Suprapubic skin (tissue), 4 donors: ENCODE results near the gene UNCX. TPM values are rescaled to one million over a fixed set of nuclear protein-coding genes. Genes with fewer than 3 reads are reported as not detected.

ENCODE experiments used
- DNase-seq, 2 donors: peaks; one replicate each; pipeline ENCODE4 v3.0.0-alpha.2; 2019; ENCODE audit warnings: low spot score in 2 of 2
- H3K27ac ChIP-seq: fragments of 200-600 bp; sonication (generic); one replicate; pipeline ENCODE4 v1.5.1; 2019
- H3K27me3 ChIP-seq: fragments of 200-600 bp; sonication (generic); one replicate; pipeline ENCODE4 v1.5.1; 2019
- H3K36me3 ChIP-seq: fragments of 200-600 bp; sonication (generic); one replicate; pipeline ENCODE4 v1.5.1; 2019
- H3K4me1 ChIP-seq: fragments of 200-600 bp; sonication (generic); one replicate; pipeline ENCODE4 v1.5.1; 2019
- H3K4me3 ChIP-seq: fragments of 200-600 bp; sonication (generic); one replicate; pipeline ENCODE4 v1.5.1; 2019; ENCODE audit warnings: mild to moderate bottlenecking
- H3K9me3 ChIP-seq: fragments of 200-600 bp; sonication (generic); one replicate; pipeline ENCODE4 v1.5.1; 2019
- CTCF ChIP-seq, 2 donors: fragments of 200-600 bp in 1 of 2; fragments of 450-650 bp in 1 of 2; sonication (generic) in 1 of 2; IDR thresholded peaks; one replicate each; pipeline ENCODE4 v1.5.1; 2016 to 2019; ENCODE audit warnings: antibody characterized with exemption in 2 of 2, mild to moderate bottlenecking in 1 of 2, moderate library complexity in 1 of 2
- EP300 ChIP-seq: sonication (generic); formaldehyde crosslinking; IDR thresholded peaks from one replicate; pipeline ENCODE4 v1.6.1; 2017; ENCODE audit warnings: antibody characterized with exemption
- POLR2A ChIP-seq, 2 donors: fragments of 450-650 bp; IDR thresholded peaks; one replicate each; pipeline ENCODE4 v1.6.1; 2017; ENCODE audit warnings: antibody characterized with exemption in 2 of 2, mild to moderate bottlenecking in 2 of 2, moderate library complexity in 2 of 2
- POLR2AphosphoS5 ChIP-seq, 3 donors: sonication (generic); formaldehyde crosslinking; IDR thresholded peaks; one replicate each; pipeline ENCODE4 v1.6.1; 2017; ENCODE audit warnings: antibody characterized with exemption in 3 of 3
- WGBS: methylation state at CpG from one replicate; pipeline ENCODE4 v1.1.5; 2018; 5-methylcytosine and 5-hydroxymethylcytosine counted together
- total RNA-seq, 4 donors: library from RNA; depleted of rRNA; stranded (reverse); fragments of >200 nt; gene quantifications; one replicate each; pipeline ENCODE4 v1.1.0, GENCODE V29; 2016

The UNCX gene
- total RNA-seq, 4 donors from 2014 or later: not detected

DNA sequence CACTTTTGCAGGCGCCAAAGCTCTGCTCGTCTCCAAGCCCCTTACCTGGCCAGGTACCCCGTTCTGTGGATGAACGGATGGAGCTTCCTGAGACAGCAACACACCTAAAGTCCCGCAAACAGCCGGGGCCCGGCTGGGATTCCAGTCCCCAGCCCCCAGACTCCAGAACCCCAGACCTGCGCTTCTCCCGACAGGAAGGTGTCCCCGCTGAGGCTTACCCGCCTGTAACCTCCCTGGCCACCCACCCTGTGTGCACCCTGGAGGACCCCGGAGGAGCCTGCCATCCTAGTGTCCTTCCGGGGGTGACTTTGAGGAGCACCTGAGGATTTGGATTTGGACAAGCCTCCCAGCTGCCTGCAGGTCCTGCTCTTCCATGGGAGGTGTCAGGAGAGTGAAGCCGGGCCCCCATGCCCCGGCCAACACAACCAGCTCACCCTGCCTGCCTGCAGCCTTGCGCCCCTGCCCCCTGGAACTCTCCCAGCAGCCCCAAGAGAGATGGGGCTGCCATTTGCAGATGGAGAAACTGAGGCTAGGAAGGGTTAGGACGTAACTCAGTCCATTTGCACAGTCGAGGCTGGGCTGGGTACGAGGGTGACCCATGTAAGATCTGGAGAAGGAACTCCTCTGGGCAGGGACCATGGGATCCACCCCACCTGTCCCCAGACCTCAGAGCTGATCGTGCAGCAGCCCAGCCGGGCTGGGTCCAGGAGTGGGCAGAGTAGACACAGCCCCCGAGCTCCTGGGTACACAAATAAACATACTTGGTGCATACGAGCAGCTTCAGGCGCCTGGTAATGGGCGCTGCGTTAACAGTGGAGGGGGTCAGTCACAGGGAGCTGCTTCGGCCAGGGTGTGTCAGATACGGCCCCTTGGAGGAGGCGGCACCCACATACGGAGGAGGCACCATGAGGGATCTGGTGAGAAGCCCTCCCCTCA is 31.9 kb downstream of the UNCX start:
- WGBS: 77% methylated on average over 18 of the region's 30 CpGs
- Histone ChIP-seq H3K9me3 (no peaks in the 10 kb centered on the region), H3K4me3 (no peak overlapping the region), H3K36me3 (no peaks in the 10 kb centered on the region), H3K27me3 (peaks cover 97% of the 10 kb centered on the region), H3K27ac (no peak overlapping the region), H3K4me1 (no peaks in the 10 kb centered on the region)
- TF ChIP-seq POLR2A (IDR thresholded peaks at IDR 0.05): no peak
- no peak for TF ChIP-seq POLR2AphosphoS5 (IDR thresholded peaks at IDR 0.05)
- no peak for TF ChIP-seq EP300
- no peak for TF ChIP-seq CTCF (IDR thresholded peaks at IDR 0.05)
- DNase-seq: no peak

- 76% methylated on average over 19 of the region's 31 CpGs for WGBS
- no peak for DNase-seq
- Histone ChIP-seq H3K9me3 (no peaks in the 10 kb centered on the region), H3K4me1 (no peaks in the 10 kb centered on the region), H3K27ac (no peak overlapping the region), H3K36me3 (no peaks in the 10 kb centered on the region), H3K27me3 (peaks cover 93% of the 10 kb centered on the region), H3K4me3 (no peak overlapping the region)
- TF ChIP-seq POLR2AphosphoS5 (IDR thresholded peaks at IDR 0.05) (no peak), CTCF (IDR thresholded peaks at IDR 0.05) (no peak), EP300 (no peak), POLR2A (IDR thresholded peaks at IDR 0.05) (no peak)
These were observed 34.6 kb downstream of the UNCX start for GRCh38 chr7:1267016-1267900.

DNA sequence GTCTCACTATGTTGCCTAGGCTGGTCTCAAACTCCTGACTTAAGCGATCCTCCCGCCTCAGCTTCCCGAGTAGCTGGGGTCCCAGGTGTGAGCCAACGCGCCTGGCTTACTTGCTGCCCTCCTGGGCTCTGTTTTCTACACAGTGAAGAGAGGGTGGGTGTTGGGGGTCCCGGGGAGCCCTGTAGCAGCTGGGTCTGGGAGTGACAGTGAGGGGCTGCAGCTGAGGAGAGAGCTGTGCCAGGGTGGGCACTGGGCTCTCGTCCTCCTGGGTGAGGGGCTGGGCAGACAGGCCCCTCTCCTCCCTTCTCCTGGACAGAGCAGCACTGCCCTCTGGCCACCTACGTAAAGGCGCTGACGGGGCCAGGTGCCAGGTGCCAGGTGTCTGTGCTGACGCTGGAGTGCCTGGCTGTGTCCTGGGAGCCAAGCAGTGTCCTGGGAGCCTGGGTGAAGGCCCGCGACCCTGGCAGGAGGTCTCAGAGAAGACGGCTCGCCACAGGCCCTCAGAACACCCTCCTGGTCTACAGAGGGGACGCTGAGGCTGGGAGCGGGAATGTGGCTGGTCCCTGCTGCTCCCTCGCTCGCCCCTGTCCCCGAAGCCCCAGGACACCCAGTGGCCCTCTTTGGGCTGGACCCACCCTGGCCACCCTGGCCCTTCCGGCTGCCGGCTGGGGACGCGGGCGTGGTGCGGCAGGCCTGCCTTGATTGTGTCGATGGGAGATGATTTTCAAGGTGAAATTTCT is 35.6 kb downstream of the UNCX start:
- Histone ChIP-seq H3K27ac (no peak overlapping the region), H3K9me3 (no peaks in the 10 kb centered on the region), H3K4me3 (no peak overlapping the region), H3K27me3 (peaks cover 83% of the 10 kb centered on the region), H3K36me3 (no peaks in the 10 kb centered on the region), H3K4me1 (no peaks in the 10 kb centered on the region)
- DNase-seq: no peak
- TF ChIP-seq POLR2A (IDR thresholded peaks at IDR 0.05) (no peak), EP300 (no peak), CTCF (IDR thresholded peaks at IDR 0.05) (no peak), POLR2AphosphoS5 (IDR thresholded peaks at IDR 0.05) (no peak)
- WGBS: 91% methylated on average over 10 of the region's 27 CpGs

- 43% methylated on average over 14 of the region's 14 CpGs for WGBS
- no peak for DNase-seq
These were observed 36.2 kb downstream of the UNCX start for GRCh38 chr7:1268866-1269265.

DNA sequence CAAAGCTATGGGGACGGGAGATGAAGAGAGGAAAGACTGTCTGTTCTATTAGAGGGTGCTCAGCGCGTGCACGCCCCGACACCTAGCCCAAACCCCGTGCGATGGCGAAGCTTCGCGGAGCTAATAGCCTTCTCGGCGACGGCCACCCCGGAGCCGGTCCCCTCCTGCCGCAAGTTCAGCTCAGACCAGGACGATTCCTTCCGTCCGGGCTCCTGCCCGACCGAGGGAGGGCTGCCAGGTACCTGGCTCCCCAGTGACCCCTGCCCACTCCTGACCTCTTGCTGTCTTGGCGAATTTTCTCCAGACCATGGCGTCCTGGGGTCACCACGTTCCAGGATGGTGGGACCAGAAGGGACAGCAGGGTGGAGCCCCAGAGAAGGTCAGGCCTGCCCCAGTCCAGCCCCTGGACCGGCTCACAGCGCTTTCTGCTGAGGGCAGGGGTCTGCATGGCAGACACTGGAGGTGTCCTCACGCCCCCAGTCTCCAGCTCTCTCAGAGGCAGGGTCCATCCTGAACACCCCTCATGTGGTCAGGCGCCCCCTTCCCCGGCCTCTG is 36.7 kb downstream of the UNCX start:
- H3K9me3 ChIP-seq: no peaks in the 10 kb centered on the region
- no peaks in the 10 kb centered on the region for H3K36me3 ChIP-seq
- DNase-seq: no peak
- no peak for TF ChIP-seq POLR2A (IDR thresholded peaks at IDR 0.05)
- TF ChIP-seq EP300: no peak
- TF ChIP-seq POLR2AphosphoS5 (IDR thresholded peaks at IDR 0.05): no peak
- no peak for TF ChIP-seq CTCF (IDR thresholded peaks at IDR 0.05)
- no peaks in the 10 kb centered on the region for H3K4me1 ChIP-seq
- H3K4me3 ChIP-seq: no peak overlapping the region
- 51% methylated on average over 24 of the region's 29 CpGs for WGBS
- peaks cover 76% of the 10 kb centered on the region for H3K27me3 ChIP-seq
- H3K27ac ChIP-seq: no peak overlapping the region

More at GRCh38 chr7:1268866-1269265, 36.2 kb downstream of the UNCX start:
- TF ChIP-seq POLR2A (IDR thresholded peaks at IDR 0.05): no peak
- peaks cover 77% of the 10 kb centered on the region for H3K27me3 ChIP-seq
- H3K9me3 ChIP-seq: no peaks in the 10 kb centered on the region
- H3K27ac ChIP-seq: no peak overlapping the region
- H3K4me1 ChIP-seq: no peaks in the 10 kb centered on the region
- H3K4me3 ChIP-seq: no peak overlapping the region
- H3K36me3 ChIP-seq: no peaks in the 10 kb centered on the region
